ENCODE results near the gene RHCE. TPM values are rescaled to one million over a fixed set of nuclear protein-coding genes. Genes with fewer than 3 reads are reported as not detected.
A peak's percentile ranks its signal among the peaks of the same experiment; 100 is the strongest.

RHCE gene
- total RNA-seq, 1 experiment from 2014 or later: not detected

- TF ChIP-seq POLR2AphosphoS5 (IDR thresholded peaks at IDR 0.05; ENCODE audit: low read depth, low read length) (no peak), CTCF (IDR thresholded peaks at IDR 0.05) (no peak), REST (IDR thresholded peaks at IDR 0.05; ENCODE audit: insufficient read depth in 1 of 2, low read depth in 2 of 2, low read length in 1 of 2) (no peak), TCF7L2 (IDR thresholded peaks at IDR 0.05; ENCODE audit: low read depth, low read length) (no peak), SIN3A (IDR thresholded peaks at IDR 0.05; ENCODE audit: borderline replicate concordance, insufficient read depth, low read depth, low read length) (no peak)
- BruUV-seq (replicated peaks): no TSS peak
- ChIA-PET CTCF (interaction anchor here (0.7 kb wide), 1 partner anchor 56 kb away, joined by 3 read pairs; no protein-coding TSS in a partner anchor), POLR2A (interaction anchor here (0.6 kb wide), 1 partner anchor 65 kb away, joined by 3 read pairs; no protein-coding TSS in a partner anchor)
- in situ Hi-C loops (cut with HindIII; ENCODE audit: low pct_unique_long_range_greater_than_20kb, low sequenced_read_pairs) (no loop called here), intact Hi-C loops (cut with micrococcal nuclease; ENCODE audit: unreplicated experiment) (no loop called here)
- DNase-seq (ENCODE audit: low read depth, low spot score): no peak
- Histone ChIP-seq H3K4me1 (ENCODE audit: control insufficient read depth, insufficient read depth, low read length) (peaks cover 33% of the 10 kb centered on the region), H3K27ac (ENCODE audit: low read length) (0 out of 2 replicates have a peak overlapping the region, but pooled peaks have one; percentile 24), H3K27me3 (ENCODE audit: control insufficient read depth, insufficient read depth, low read length) (no peaks in the 10 kb centered on the region), H3K4me3 (ENCODE audit: low read depth in 2 of 2, low read length in 2 of 2) (no peak overlapping the region; a peak in 1 of 4 replicates), H3K36me3 (ENCODE audit: control insufficient read depth, insufficient read depth, low read length) (no peaks in the 10 kb centered on the region; the same call in 1 of the 2 replicates), H3K9me3 (ENCODE audit: control insufficient read depth, insufficient read depth, low read depth, low read length) (no peaks in the 10 kb centered on the region)
- ATAC-seq: no peak
Observed at GRCh38 chr1:25435397-25436108, 14.9 kb upstream of the RHCE start.

- ChIA-PET POLR2A (no interaction called here), CTCF (no interaction called here)
- intact Hi-C loops (cut with micrococcal nuclease; ENCODE audit: unreplicated experiment) (no loop called here), in situ Hi-C loops (cut with HindIII; ENCODE audit: low pct_unique_long_range_greater_than_20kb, low sequenced_read_pairs) (no loop called here)
- no TSS peak for BruUV-seq (replicated peaks)
- Histone ChIP-seq H3K9me3 (ENCODE audit: control insufficient read depth, insufficient read depth, low read depth, low read length) (no peaks in the 10 kb centered on the region), H3K27me3 (ENCODE audit: control insufficient read depth, insufficient read depth, low read length) (no peaks in the 10 kb centered on the region), H3K36me3 (ENCODE audit: control insufficient read depth, insufficient read depth, low read length) (no peaks in the 10 kb centered on the region; the same call in 1 of the 2 replicates), H3K4me3 (ENCODE audit: low read depth in 2 of 2, low read length in 2 of 2) (no peak overlapping the region), H3K4me1 (ENCODE audit: control insufficient read depth, insufficient read depth, low read length) (peaks cover 33% of the 10 kb centered on the region), H3K27ac (ENCODE audit: low read length) (no peak overlapping the region)
- ATAC-seq (no peak), DNase-seq (ENCODE audit: low read depth, low spot score) (no peak)
- TF ChIP-seq POLR2AphosphoS5 (IDR thresholded peaks at IDR 0.05; ENCODE audit: low read depth, low read length) (no peak), CTCF (IDR thresholded peaks at IDR 0.05) (no peak), SIN3A (IDR thresholded peaks at IDR 0.05; ENCODE audit: borderline replicate concordance, insufficient read depth, low read depth, low read length) (no peak), TCF7L2 (IDR thresholded peaks at IDR 0.05; ENCODE audit: low read depth, low read length) (no peak), REST (IDR thresholded peaks at IDR 0.05; ENCODE audit: insufficient read depth in 1 of 2, low read depth in 2 of 2, low read length in 1 of 2) (no peak)
Observed at GRCh38 chr1:25433389-25434186, 13.0 kb upstream of the RHCE start.

Measured in Panc1 (cell line).